GM18498 (cell line): ENCODE results near the gene ZNF341.
A peak's percentile ranks its signal among the peaks of the same experiment; 100 is the strongest.

ENCODE experiments used
- ATAC-seq: cut with Tn5 transposase; IDR thresholded peaks from one replicate; pipeline ENCODE4 v1.9.1; 2021; ENCODE audit warnings: mild to moderate bottlenecking, moderate library complexity; ENCODE audit not compliant: unreplicated experiment

ZNF341 gene

DNA sequence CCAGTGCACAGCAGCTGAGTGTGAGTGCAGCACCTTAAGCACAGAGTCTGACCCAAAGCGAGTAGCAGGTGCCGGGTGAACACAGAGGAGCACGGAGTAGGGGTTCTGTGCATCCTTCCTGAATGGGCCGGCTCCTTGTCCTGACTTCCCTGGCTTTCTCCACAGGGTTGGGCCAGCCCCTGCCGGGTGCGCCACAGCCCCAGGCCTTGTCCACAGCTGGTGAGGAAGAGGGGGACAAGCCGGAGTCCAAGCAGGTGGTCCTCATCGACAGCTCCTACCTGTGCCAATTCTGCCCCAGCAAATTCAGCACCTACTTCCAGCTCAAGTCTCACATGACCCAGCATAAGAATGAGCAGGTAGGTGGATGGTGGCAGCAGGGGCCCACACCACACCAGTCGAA, 34.9 kb downstream of the ZNF341 start:
- no peak for ATAC-seq

DNA sequence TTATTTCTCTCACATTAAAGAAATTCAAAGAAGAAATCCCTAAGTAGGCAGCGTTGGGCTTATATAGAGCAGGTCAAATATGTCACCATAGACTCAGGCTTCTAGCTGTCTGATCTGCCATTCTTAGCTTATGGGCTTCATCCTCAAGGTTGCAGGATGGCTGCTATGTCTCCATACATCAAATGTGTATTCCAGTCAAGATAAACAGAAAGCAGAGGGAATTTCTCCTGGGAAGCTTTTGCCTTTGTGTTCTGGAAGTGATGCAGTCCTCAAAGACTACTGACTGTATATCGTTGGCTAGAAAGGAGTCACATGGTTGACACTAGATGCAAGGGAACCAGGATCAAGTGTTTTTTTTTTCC, 36.0 kb downstream of the ZNF341 start:
- ATAC-seq = no peak

GRCh38 chr20:33769043-33769442, 37.2 kb downstream of the ZNF341 start:
- no peak for ATAC-seq

GRCh38 chr20:33770005-33770404, 38.2 kb downstream of the ZNF341 start:
- ATAC-seq = no peak

DNA sequence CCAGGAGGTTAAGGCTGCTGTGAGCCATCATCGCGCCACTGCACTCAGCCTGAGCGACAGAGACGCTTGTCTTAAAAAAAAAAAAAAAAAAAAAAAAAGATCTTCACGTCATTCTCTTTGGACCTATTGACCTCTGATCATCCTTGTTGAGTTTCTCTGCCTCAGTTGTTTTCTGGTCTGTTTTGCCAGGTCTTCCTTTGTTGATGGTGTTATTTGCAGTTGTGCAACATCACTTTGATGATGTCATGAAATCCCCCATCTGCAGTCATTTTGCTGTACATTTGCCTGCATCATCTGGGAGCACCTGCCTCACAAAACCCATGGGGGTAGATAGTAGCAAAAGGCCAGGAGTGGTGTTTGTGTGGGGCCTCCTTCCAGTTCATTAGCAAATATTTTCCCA, 40.1 kb downstream of the ZNF341 start:
- no peak for ATAC-seq

DNA sequence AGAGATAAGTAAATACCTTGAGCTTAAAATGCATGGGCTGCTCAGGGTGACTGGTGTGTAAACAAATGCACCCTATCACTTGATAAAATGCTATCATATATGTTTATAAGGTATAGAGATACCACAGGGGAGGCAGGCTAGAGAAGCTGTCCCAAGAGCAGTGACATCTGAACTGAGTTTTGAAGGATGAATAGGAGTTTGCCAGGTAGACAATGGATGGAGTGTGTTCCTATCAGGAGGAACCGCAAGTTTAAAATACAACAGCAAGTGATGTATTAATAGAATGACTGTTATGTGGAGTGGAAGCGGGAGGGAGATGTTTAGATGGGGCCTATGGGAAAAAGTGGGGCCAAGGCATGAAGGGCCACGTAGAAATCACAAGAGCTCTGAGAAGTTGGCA, 40.6 kb downstream of the ZNF341 start:
- ATAC-seq = no peak

DNA sequence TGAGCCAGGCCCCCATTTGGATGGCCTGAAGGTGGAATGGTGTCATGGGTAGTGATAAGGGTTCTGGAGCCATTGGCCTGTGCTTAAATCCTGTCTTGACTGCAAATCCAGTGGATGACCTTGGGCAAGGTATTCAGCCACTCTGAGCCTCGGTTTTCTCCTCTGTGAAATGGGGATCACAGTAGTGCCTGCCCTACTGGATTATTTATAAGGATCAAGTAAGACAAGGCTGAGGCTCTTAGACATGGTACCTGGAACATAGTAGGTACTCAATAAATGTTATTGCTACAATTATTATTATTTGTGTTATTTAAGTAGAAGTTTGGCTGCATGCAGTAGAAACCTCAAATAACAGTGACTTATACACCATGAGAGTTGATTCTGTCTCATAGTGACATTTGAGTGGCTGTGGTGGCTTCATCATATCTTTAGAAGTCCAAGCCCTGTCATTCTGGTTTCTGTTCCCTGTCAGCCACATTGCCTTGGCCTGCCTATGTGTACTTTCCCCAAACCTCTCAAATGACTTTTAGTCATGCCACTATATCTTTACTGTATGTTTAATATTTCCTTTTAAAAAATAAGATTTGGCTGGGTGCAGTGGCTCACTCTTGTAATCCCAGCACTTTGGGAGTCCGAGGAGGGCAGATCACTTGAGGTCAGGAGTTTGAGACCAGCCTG, 41.8 kb downstream of the ZNF341 start:
- ATAC-seq = peak; percentile 64

DNA sequence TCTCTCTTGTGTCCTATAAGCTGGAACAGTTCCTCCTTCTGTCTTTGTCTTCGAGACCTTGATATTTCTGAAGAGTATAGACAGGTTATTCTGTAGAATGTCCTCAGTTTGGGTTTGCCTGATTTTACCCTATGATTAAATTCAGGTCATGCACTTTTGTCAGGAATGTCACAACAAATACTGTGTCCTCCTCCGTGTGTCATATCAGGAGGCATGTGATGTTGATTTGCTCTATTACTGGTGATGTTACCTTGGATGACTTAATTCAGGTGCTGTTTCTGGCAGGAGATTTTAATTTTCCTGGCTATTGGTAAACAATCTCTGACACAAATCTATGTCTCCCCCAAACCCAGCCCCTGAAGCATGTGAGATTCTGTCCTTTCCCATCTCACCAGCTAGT, 46.0 kb downstream of the ZNF341 start:
- ATAC-seq = no peak

- ATAC-seq = no peak
Observed at GRCh38 chr20:33781133-33781532, 49.3 kb downstream of the ZNF341 start.

DNA sequence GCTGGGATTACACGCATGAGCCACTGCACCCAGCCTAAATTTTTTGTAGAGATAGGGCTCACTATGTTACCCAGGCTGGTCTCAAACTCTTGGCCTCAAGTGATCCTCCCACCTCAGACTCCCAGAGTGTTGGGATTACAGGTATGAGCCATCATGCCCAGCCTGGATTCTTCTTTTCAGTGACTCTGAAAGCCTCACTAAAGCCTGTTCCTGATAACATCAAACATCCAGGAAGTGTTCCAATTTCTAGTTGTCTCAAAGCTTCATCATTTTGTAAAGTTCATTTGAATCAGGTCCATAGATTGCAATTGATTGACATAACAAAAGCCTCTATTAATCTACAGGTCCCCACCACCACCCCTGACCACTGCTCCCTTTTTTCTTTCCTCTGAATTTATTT, 50.1 kb downstream of the ZNF341 start:
- no peak for ATAC-seq

DNA sequence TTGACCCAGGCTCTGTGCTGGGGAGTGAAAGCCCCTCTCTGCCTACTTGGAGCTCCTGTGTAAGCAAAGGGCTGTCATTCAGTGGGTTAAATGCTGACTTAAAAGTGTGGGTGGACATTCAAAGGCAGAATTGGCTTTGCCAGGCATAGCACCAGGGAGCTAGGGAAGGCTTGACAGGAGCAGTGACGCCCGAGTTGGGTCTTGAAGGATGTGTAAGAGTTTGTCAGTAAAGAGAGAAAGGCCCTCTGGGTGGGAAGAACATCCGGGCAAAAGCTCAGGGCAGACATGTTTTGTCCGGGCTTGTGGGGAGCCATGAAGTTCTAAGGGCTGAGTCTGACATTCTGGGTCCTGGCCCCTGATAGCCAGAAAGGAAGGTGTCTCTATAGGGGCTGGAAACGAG, 51.5 kb downstream of the ZNF341 start:
- ATAC-seq = no peak

DNA sequence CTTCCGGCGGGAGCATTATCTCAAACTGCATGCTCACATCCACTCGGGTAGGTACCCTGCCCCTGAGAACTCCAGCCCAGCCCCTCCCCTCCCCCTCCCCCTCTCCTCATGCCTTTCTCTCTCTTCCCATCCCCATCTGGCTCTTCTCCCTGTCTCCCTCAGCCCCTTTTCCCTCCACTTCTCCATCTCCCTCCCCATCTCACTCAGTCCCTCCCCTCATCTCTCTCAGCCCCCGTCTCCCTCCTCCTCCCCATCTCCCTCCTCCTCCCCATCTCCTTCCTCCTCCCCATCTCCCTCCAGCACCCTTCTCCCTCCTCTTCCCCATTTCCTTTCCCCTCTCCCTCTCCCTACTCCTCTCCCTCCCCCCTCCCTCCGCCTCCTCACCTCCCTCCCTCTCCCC, 52.0 kb downstream of the ZNF341 start:
- ATAC-seq = no peak

DNA sequence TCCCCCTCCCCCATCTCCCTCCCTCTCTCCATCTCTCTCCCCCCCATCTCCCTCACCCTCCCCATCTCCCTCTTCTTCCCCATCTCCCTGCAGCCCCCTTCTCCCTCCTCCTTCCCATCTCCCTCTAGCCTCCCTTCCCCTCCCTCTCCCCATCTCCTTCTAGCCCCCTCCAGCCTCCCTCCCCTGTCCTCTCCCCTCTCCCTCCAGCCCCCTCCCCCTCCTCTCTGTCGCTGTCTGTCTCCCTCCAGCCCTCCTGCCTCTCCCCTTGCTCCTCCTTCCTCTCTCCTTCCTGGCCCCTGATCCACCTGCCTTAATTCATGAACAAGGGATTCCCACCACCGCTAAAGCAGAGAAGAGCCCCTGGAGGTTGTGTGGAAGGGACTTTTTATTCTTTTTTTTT, 52.4 kb downstream of the ZNF341 start:
- ATAC-seq = no peak

DNA sequence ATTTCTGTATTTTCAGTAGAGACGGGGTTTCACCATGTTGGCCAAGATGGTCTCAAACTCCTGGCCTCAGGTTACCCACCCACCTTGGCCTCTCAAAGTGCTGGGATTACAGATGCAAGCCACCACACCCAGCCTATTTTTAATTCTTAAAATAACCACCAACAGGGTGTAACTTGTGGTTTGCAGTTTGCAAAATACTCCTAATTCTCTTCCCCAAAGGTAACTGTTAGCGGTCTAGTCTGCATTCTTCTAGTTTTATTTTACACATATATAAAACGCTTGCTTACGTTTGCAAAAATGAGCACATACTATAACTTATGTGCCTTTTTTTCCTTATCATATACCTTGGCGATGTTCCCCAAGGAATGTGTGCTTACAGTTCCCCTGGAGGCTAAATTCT, 53.7 kb downstream of the ZNF341 start:
- no peak for ATAC-seq

DNA sequence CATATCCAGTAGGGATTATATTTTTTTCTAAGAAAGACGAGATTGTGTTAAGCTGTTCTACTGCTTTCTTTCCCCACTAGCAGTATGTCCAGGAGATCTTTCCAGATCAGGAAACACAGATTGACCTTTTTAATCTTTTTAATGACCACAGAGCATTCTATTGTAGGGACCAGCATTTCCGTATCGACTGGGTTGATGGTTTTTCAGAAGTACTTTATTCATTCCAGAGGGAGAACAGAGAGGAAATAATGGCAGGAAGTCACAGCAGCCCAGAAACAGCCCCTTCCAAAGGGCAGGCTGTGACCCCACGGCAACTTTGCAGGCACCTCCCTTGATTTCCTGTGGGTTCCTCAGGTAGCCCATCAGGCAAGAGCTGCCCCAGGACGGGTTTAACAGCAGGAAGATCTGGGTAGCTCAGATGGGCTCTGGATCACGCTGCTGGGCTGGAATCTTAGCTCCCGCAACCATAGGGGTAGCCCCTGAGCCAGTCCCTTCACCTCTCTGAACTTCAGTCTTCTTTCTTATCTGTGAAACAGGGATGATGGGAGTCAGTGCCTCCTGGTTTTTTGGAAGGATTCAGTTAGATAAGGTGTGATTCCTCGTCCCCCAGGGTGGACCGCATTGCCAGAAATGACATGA, 55.6 kb downstream of the ZNF341 start:
- no peak for ATAC-seq

GRCh38 chr20:33788351-33789049, 56.7 kb downstream of the ZNF341 start:
- no peak for ATAC-seq

DNA sequence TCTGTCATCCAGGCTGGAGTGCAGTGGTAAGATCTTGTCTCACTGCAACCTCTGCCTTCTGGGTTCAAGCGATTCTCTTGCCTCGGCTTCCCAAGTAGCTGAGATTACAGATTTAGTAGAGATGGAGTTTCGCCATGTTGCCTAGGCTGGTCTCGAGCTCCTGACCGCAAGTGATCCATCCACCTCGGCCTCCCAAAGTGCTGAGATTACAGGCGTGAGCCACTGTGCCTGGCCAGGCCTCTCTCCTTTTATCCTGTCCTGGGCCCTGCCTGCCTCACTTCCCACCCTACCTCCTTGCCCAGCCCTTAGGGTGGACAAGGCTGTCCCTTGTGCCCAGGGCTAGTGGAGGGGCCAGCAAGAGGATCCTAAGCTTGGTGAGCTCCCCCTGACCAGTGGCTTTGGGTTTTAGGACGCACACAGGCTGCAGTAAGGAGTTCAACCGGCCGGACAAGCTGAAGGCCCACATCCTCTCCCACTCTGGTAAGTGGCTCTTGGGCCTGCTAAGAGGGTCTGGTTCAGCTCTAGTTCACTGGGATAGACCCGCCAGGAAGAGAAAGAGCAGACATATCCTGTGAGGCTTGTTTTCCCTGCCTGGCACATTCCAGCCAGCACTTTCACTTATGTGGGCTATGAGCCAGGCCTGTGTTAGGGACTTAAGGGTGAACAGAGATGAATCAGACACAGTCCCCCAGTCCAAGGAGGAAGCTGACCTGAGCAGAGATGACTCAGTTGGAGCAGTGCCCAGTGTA, 57.5 kb downstream of the ZNF341 start:
- ATAC-seq = no peak

- ATAC-seq = no peak
Observed at GRCh38 chr20:33789858-33790182, 58.0 kb downstream of the ZNF341 start.

DNA sequence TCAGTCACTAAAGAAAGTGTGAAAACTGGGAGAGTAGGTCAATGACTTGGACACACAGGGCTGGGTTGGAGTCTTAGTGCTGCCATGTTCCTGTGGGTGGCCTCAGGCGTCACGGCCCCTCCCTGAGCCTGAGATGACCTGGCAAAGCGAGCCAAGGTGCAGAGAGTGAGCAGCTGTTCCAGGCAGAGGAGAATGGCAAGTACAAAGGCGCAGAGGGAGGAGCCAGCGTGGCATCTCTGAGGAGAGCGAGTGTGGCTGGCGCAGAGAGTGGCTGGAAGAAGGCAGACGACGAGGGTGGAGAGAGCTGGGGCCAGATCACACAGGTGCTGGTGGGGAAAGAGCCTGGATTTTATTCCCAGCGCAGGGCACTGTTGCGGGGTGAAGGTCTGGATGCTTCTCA, 58.8 kb downstream of the ZNF341 start:
- no peak for ATAC-seq

- no peak for ATAC-seq
Observed at GRCh38 chr20:33791021-33791420, 59.2 kb downstream of the ZNF341 start.

- no peak for ATAC-seq
Observed at GRCh38 chr20:33791540-33791939, 59.7 kb downstream of the ZNF341 start.
